GM21360 (cell line): ENCODE measurements around the gene CTBP2.
"Not testable (repeated sequence)": the region's sequence is repeated elsewhere in the genome, so short reads cannot be mapped to it uniquely, and the experiment has no call there.

Experiments
- ATAC-seq: cut with Tn5 transposase; IDR thresholded peaks from one replicate; pipeline ENCODE4 v1.9.1; 2021; ENCODE audit warnings: mild to moderate bottlenecking, moderate library complexity; ENCODE audit not compliant: unreplicated experiment

CTBP2 gene

DNA sequence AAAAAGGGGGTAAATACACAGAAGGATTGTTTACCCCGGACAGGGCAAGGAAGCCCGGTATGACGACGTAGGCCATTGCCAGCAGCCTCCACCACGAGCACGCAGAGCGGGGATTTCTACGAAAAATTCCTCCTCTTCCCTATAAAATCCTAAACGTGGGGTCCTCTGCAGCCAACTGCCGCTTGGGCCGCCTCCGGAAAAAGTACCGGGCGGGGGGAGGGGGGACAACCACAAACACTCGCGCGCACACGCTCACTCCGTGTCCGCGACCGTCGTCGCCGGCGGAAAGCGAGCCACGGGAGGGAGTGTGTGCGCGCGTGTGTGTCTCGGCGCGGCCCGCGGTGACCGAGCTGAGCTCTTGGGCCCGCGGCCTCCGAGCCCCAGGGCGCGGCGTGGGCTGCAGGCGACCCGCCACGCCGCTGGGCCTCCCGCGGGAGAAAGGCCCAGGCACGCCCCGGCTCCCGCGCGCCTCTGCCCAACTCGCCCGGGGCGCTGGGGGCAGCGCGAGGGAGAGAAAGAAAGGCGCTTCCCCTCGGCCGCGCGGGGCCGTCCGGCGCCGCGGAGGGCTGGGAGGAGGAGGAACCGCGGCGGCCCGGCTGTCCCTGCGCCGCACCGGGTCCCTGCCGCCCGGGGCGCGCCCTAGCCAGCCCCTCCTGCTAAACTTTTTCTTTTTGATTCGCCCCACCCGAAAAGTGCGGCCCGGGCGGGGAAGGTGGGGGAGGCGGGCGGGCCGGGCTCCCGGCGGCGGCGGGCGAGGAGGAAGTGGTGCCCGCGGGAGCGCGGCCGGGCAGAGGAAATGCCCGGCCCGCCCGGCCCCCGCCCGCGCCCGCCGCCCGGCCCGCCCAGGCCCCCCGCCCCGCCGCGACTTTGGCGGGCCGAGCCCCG lies 1.5 kb downstream of the CTBP2 start:
- no peak for ATAC-seq

GRCh38 chr10:125158275-125158600 lies 2.1 kb downstream of the CTBP2 start:
- ATAC-seq = no peak

DNA sequence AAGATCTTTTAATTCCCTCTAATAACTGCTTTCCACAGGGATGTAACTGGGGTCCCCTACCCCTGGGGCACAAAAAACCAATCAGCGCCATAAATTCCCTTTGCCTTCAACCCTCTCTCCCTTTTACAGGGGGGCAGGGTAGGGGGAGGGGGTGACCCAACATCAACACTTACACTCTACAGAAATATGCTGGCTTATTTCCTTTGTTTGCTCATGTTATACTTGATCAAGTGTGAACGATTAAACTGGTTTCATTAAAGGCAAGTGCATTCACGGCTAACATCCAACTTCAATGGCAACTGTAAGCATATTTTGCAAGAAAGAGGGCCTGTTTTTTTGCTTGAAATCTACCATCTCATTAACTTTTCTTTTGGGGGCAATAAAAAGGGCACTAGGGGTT lies 2.9 kb downstream of the CTBP2 start:
- no peak for ATAC-seq

GRCh38 chr10:125156739-125157480 lies 3.5 kb downstream of the CTBP2 start:
- no peak for ATAC-seq

DNA sequence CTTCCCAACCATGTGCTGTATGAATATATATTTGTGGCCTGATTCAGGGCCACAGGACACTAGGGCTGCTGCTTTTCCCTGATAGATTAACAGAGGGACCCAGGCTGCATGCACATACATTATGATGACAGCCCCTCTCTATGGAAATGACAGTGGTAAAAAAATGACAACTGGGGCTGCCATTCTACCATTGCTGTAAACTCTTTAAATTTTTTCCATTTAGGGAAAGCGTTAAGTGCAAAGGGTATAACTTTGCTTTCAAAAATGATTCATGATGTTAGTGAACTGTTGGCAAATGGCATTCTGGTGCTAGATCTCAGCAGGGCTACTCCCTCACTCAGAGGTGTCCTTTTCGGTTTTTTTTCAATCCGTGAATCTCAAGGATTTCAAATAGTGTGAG lies 4.2 kb downstream of the CTBP2 start:
- ATAC-seq = no peak

- ATAC-seq = no peak
Observed at GRCh38 chr10:125155101-125155500, 5.3 kb downstream of the CTBP2 start.

DNA sequence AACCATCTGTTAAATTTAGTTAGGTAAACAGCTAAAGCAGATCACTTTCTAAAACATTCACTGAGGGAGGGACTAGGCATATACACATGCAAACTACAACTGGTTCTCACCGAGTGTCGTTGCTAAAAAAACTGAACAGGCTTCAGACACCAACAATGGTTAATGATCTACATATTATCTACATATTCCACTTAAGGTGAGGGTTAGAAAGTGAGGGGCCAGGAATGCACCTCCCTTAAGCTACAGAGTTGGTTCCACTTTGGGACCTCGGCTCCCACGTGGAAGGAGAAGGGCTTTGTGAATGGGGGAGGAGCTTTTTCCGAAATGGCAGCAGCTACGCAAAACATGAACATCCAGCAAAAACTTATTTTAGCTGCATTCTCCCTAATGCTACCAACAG lies 5.8 kb downstream of the CTBP2 start:
- no peak for ATAC-seq

DNA sequence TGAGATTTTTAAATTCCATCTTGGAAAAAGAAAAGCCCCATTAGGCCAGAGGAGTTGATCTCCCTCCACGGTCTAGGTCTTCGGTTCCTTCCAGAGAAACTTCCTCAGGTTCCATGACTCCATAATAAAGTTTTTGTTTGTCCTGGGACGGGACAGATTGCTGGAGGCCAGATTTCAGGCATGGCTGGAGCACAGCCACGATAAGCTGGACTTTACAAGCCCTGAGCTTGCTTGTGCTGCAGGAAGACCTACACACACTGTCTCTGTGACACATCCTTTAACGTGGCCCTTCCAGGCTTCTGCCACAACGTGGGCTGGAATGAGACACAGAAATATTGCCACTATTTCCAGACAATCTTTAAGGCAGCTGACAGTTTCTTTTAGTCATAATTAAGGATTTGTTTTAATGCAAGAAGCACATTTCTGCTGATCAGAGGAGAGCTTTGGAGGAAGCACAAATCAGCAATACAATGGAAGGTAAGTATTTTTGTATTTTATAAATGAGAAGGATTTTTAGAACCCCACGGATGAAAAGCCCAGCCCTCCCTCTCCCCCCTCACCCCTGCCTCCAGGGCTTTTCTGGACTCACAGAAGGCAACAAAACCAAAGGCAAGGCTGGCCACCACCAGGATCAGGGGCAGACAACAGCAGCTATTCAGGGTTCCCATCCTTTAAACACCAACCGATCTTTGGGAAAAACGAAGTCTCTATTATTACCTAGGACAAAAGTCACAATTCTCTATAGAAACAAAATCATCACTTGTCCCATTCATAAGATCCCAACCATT lies 6.5 kb downstream of the CTBP2 start:
- no peak for ATAC-seq

DNA sequence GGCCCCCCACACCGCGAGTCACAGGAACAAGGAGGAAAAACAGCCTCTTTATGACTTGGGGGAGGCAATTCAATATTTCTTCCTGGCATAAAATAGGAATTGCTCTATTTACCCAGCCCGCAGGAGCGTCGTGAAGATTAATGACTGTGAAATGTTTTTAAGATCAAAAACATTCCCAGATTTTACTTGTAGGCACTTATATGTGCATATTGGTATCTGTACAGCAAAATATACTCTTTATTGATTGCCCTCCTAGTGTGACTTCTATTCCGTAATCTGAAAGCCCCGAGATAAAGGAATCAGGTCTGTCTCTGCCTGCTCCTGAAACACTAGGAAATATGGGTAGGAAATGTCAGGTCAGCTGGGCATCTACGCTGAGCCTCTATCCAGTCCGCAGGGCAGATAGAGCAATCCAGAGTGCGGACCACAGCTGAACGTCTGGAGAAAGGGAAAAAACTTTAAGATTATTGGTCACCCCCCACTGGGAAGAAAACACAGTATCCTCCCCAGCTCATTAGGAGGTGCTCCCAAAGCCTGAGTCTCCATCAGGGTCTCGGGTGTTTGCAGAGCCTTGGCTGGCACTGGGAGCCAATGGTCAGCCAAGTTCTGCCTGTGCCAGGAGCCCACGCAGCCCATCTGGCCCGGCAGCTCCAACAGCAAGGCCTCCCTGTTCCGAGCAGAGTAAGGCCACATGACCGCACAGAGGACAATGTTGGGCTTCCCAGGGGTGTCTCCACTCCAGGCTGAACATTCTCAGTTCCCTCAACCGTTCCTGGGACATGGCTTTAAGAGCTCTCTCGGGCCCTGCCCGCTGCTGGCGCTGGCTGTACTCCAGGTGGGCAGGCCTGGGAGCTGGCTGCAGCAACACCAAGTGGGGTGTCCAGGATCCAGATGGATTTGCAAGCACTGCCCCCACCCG lies 7.7 kb downstream of the CTBP2 start:
- ATAC-seq = no peak

DNA sequence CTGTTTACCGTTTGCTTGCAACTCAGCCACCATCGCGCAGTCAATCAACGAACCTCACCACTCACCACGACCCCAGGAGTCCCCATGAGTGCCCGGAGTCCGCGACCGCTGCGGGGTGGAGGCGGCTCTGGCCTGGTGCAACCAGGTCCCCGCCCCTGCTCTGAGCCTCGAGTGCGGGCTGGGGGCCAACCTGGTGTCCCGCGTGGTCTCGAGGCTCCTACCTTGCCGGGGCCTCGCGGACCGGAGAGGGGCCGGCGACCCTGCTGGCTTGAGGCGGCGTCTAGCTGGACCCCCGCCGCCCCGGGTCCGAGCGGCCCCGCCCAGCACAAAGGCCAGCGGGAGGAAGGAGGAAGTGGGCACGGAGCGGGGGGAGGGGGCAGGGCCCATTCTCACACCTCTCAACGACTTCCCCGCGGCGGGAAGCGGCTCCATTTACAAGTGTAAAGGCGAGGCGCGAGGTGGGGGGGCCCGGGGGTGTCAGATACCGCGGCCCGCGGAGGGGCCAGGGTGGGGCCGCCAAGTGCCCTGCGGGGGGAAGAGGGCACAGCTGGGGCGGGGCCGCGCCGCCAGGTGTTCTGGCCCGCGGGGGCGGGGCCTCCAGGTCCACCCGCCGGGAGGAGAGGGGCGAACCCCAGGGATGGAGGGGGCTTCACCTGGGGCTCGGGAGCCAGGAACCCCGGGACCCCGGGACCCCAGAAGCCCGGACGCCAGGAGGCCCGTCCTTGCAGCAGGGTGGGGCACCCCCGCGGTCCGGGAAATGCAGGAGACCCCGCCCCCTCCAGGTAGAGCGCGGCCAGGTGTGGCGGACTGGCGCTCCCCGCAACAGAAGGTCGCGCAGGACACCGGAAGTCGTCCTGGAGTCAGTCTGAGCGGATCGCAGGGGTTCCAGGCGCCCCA lies 8.6 kb downstream of the CTBP2 start:
- no peak for ATAC-seq

DNA sequence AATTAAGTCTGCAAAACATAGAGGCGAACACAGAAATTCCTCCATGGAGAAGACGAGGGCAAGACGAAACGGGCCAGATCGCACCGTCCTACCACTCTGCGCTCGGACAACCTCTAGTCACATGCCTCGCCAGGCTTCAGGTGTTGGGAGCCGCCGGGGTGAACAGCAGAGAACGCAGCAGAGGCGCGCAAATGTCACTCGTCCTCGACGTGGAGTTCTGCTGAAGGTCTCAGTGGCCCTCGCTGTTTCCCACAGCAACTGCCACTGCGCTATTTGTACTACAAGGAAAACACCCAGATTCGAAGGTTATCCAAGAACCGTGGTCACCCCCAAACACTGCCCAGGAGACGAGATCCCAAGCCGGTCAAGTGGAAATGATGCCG lies 9.2 kb downstream of the CTBP2 start:
- no peak for ATAC-seq

DNA sequence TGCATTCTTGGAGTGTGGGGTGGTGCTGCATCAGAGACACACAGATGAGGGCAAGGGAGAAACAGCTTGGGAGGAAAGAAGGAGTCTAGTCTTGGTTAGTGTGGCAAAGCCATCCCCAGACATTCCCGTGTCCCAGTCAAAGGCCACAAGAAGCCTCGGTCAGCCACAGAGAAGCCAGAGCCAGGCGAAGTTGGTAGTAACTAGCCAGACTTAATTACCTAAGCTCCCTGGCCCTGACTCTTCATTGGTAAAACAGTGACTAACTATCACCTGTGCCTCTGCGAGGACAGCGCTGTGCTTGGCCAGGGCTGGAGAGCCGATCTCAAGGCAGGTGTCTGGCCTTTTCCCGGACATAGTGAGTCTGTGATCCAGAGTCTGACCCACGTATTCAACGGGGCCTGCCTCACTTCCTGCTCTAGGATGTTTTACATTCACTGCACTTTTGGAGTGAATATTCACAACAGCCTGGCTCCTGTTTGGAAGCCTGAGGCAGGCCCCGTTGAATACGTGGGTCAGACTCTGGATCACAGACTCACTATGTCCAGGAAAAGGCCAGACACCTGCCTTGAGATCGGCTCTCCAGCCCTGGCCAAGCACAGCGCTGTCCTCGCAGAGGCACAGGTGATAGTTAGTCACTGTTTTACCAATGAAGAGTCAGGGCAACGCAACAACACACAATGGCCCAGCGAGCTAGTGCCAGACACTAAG lies 9.8 kb downstream of the CTBP2 start:
- ATAC-seq = not testable (repeated sequence)

- no peak for ATAC-seq
Observed at GRCh38 chr10:125149680-125150047, 10.7 kb downstream of the CTBP2 start.

DNA sequence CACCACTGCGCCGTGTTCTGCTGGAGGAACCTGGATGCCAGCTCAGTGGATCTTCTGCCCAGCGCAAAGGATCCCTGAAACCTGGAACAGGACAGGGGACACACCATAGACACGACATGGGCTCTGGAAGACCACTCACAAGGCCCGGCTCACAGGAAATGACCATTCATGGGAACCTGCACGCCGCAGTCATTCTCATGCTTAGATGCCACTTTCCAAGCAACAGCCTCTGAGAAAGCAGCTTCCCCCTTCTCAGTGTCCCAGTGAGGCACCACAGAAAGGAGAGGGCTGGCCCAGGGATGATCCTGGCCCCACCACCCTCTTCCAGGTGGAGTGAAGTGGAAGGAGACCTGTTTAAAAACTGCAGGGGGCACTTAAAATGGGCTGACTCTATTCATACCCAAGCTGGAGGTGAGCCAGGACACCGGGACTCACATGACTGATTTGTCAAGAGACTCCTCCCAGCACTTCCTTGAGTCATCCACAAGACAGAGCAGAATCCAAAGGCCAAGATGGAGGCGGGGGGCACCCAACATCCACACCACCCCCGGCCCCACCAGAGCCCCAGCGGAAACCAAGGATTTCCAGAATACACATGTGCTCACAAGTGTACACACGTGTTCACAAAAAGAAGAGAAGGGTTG lies 11.2 kb downstream of the CTBP2 start:
- ATAC-seq = no peak

GRCh38 chr10:125148528-125148927 lies 11.8 kb downstream of the CTBP2 start:
- ATAC-seq = no peak

DNA sequence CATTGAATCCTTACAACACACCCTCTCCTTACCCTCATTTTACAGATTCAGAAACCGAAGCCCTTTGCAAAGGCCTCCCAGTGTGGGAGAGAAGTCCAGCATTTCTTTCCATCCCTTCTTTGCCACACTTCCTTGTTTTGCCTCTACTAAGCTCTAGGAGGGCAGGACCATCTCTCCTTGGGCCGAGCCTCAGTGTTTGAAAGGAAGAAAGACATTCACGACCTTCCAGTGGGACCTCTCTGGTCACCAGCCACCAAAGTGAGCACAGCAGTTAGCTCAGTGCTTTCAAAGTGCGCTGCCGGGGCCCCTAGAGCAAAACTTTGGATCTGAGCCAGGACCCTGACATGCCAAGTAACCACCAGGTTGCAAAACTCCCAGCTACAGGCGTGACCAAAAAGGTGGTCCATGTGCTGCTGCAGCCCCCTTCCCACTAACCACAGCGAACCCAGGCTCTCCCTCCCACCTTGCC lies 12.4 kb downstream of the CTBP2 start:
- no peak for ATAC-seq

- ATAC-seq = no peak
Observed at GRCh38 chr10:125146791-125147579, 13.4 kb downstream of the CTBP2 start.

DNA sequence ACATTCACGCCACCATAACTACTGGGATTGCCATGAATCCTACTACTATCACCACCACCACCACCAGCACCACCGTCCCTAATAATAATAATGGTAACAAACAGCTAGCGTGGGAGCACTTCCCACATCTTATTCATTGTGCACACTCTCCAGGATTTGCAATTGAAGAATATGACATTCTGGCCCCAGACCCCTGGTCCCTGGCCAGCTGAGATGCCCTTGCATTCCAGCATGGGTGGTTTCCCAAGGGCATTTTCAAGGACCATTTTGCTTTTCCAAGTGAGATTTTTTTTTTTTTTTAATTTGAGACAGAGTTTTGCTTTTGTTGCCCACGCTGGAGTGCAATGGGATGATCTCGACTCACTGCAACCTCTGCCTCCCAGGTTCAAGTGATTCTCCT lies 14.7 kb downstream of the CTBP2 start:
- no peak for ATAC-seq
